ENCODE results near the gene NKAIN1.
"Not testable (repeated sequence)": the region's sequence is repeated elsewhere in the genome, so short reads cannot be mapped to it uniquely, and the experiment has no call there.

NKAIN1 gene

GRCh38 chr1:31191281-31191680, 48.4 kb downstream of the NKAIN1 start:
- DNase-seq, result no peak

- no peak for DNase-seq
Measured at GRCh38 chr1:31189696-31190674, 49.7 kb downstream of the NKAIN1 start.

GRCh38 chr1:31183927-31184554, 55.6 kb downstream of the NKAIN1 start:
- DNase-seq, result no peak

- DNase-seq, result no peak
Measured at GRCh38 chr1:31183126-31183525, 56.6 kb downstream of the NKAIN1 start.

- DNase-seq, result peak; percentile 5
Measured at GRCh38 chr1:31182352-31182751, 57.3 kb downstream of the NKAIN1 start.

GRCh38 chr1:31181515-31182343, 58.0 kb downstream of the NKAIN1 start:
- peak; percentile 11 for DNase-seq

GRCh38 chr1:31180338-31180737, 59.3 kb downstream of the NKAIN1 start:
- DNase-seq, result no peak

- not testable (repeated sequence) for DNase-seq
Measured at GRCh38 chr1:31176291-31176690, 63.4 kb downstream of the NKAIN1 start.

GRCh38 chr1:31170486-31170735, 69.3 kb downstream of the NKAIN1 start:
- DNase-seq, result no peak

GRCh38 chr1:31166462-31166861, 73.2 kb downstream of the NKAIN1 start:
- DNase-seq, result no peak

- no peak for DNase-seq
Measured at GRCh38 chr1:31164291-31164690, 75.4 kb downstream of the NKAIN1 start.

- no peak for DNase-seq
Measured at GRCh38 chr1:31163866-31164265, 75.8 kb downstream of the NKAIN1 start.

GRCh38 chr1:31161571-31161970, 78.1 kb downstream of the NKAIN1 start:
- no peak for DNase-seq

GRCh38 chr1:31159869-31160611, 79.6 kb downstream of the NKAIN1 start:
- DNase-seq, result no peak

GRCh38 chr1:31159323-31159722, 80.4 kb downstream of the NKAIN1 start:
- DNase-seq, result no peak

GRCh38 chr1:31155216-31155806, 84.4 kb downstream of the NKAIN1 start:
- peak; percentile 69 for DNase-seq

- DNase-seq, result peak; percentile 74
Measured at GRCh38 chr1:31154632-31155215, 85.0 kb downstream of the NKAIN1 start.

- DNase-seq, result no peak
Measured at GRCh38 chr1:31154000-31154631, 85.6 kb downstream of the NKAIN1 start.

GRCh38 chr1:31153423-31153822, 86.3 kb downstream of the NKAIN1 start:
- no peak for DNase-seq

GRCh38 chr1:31152181-31152795, 87.4 kb downstream of the NKAIN1 start:
- DNase-seq, result no peak

- DNase-seq, result no peak
Measured at GRCh38 chr1:31151402-31151801, 88.3 kb downstream of the NKAIN1 start.
